Aorta (tissue), 5 donors: ENCODE measurements around the gene BOD1. TPM values are rescaled to one million over a fixed set of nuclear protein-coding genes. Genes with fewer than 3 reads are reported as not detected.

Experiments used
- ATAC-seq: fragments of 200-7000 bp; cut with Tn5 transposase; one replicate; pipeline ENCODE4 v1.9.1; 2022; ENCODE audit warnings: moderate library complexity; ENCODE audit not compliant: low FRiP score
- DNase-seq, 2 donors: peaks; one replicate each; pipeline ENCODE4 v3.0.0-alpha.2; 2020
- H3K27ac ChIP-seq, 2 donors: one replicate each; pipeline ENCODE4 v1.5.1; 2013; ENCODE audit warnings: low read length in 2 of 2, mild to moderate bottlenecking in 2 of 2, moderate library complexity in 2 of 2, control low read depth in 1 of 2, inconsistent platforms in 1 of 2, low read depth in 1 of 2
- H3K27me3 ChIP-seq, 2 donors: one replicate each; pipeline ENCODE4 v1.6.1; 2013; ENCODE audit warnings: control low read depth in 1 of 2, low read length in 1 of 2, mild to moderate bottlenecking in 1 of 2, moderate library complexity in 1 of 2; ENCODE audit not compliant: insufficient read depth in 2 of 2, control insufficient read depth in 1 of 2
- H3K36me3 ChIP-seq, 2 donors: one replicate each; pipeline ENCODE4 v1.6.1; 2013; ENCODE audit warnings: control low read depth in 1 of 2, low read length in 1 of 2, mild to moderate bottlenecking in 1 of 2; ENCODE audit not compliant: insufficient read depth in 2 of 2, control insufficient read depth in 1 of 2
- H3K4me1 ChIP-seq, 2 donors: one replicate each; pipeline ENCODE4 v1.6.1; 2013; ENCODE audit warnings: low read length in 2 of 2, control low read depth in 1 of 2, mild to moderate bottlenecking in 1 of 2, moderate library complexity in 1 of 2; ENCODE audit not compliant: insufficient read depth in 2 of 2, control insufficient read depth in 1 of 2
- H3K4me3 ChIP-seq, 2 donors: one replicate each; pipeline ENCODE4 v1.5.1; 2013; ENCODE audit warnings: low read length in 2 of 2, control low read depth in 1 of 2, mild to moderate bottlenecking in 1 of 2
- H3K9me3 ChIP-seq: one replicate; pipeline ENCODE4 v1.6.1; 2013; ENCODE audit warnings: mild to moderate bottlenecking, low read length; ENCODE audit not compliant: control insufficient read depth
- WGBS, 2 donors: extraction: QIAGEN DNeasy Blood & Tissue Kit; methylation state at CpG; one replicate each; pipeline ENCODE4 v1.1.7; 2013; 5-methylcytosine and 5-hydroxymethylcytosine counted together
- intact Hi-C, 2 donors: fragments of 100-400 bp; cut with DNase I; formaldehyde crosslinking; loops; one replicate each; pipeline versions ENCODE4 v1.14.2 to v1.15.0; 2022
- polyA plus RNA-seq, 2 donors: library from polyadenylated mRNA; stranded (reverse); fragments of 200-250 nt; gene quantifications; one replicate each; pipeline ENCODE4 v1.2.3, GENCODE V29; 2013
- total RNA-seq, 2 donors: library from RNA; stranded (reverse); fragmentation: NEBNext Ultra II Directional; extraction: Animal tissue kit (Norgen Biotek cat#: 25700); gene quantifications; one replicate each; pipeline ENCODE4 v1.2.1, GENCODE V29; 2021
- donor health status: healthy with polysubstance abuse.
- donor health status: Bipolar disorder and iron deficiency.
- donor health status: DM: no; HTN: no; CAD: no.
- donor health status: DM: no; HTN: no; CAD: no.
- donor health status: DM: yes; HTN: yes; CAD: no.

Gene BOD1
- total and polyA plus RNA-seq, 4 donors = 27.8 to 48.8 (median 34.3) TPM

GRCh38 chr5:173578947-173579615 is 37.4 kb downstream of the BOD1 start:
- DNase-seq = no peak
- intact Hi-C loops = loop anchor here in 1 of 2 donors (10.0 kb wide), 1 partner anchor 184 kb away; no protein-coding TSS in a partner anchor

GRCh38 chr5:173577817-173578216 is 38.6 kb downstream of the BOD1 start:
- H3K9me3 ChIP-seq = peaks cover 6% of the 10 kb centered on the region
- DNase-seq = no peak
- H3K27ac ChIP-seq = no peak overlapping the region
- intact Hi-C loops = loop anchor here in 1 of 2 donors (10.0 kb wide), 1 partner anchor 183 kb away; no protein-coding TSS in a partner anchor
- H3K36me3 ChIP-seq = peaks cover 0 to 2% of the 10 kb centered on the region in 2 donors
- 92 to 93% methylated on average over 5 of the region's 5 CpGs for WGBS, 2 donors
- no peak for ATAC-seq
- H3K4me3 ChIP-seq = no peak overlapping the region
- H3K4me1 ChIP-seq = no peaks in the 10 kb centered on the region
- H3K27me3 ChIP-seq = no peaks in the 10 kb centered on the region

More at GRCh38 chr5:173578947-173579615, 37.4 kb downstream of the BOD1 start:
- Histone ChIP-seq H3K27me3 (no peaks in the 10 kb centered on the region), H3K4me1 (no peaks in the 10 kb centered on the region), H3K4me3 (no peak overlapping the region), H3K36me3 (peaks cover 0 to 2% of the 10 kb centered on the region in 2 donors), H3K9me3 (peaks cover 6% of the 10 kb centered on the region), H3K27ac (no peak overlapping the region)
- ATAC-seq = no peak
- 84 to 95% methylated on average over 4 of the region's 4 CpGs for WGBS, 2 donors

GRCh38 chr5:173577166-173577565 is 39.3 kb downstream of the BOD1 start:
- Histone ChIP-seq H3K27ac (no peak overlapping the region), H3K4me1 (no peaks in the 10 kb centered on the region), H3K9me3 (peaks cover 6% of the 10 kb centered on the region), H3K4me3 (no peak overlapping the region), H3K36me3 (peaks cover 0 to 2% of the 10 kb centered on the region in 2 donors), H3K27me3 (no peaks in the 10 kb centered on the region)
- ATAC-seq (no peak), DNase-seq (no peak)
- WGBS, 2 donors = 90 to 93% methylated on average over 3 of the region's 3 CpGs
- intact Hi-C loops = loop anchor here in 1 of 2 donors (10.0 kb wide), 1 partner anchor 182 kb away; no protein-coding TSS in a partner anchor

GRCh38 chr5:173575985-173576384 is 40.5 kb downstream of the BOD1 start:
- ATAC-seq (no peak), DNase-seq (no peak)
- Histone ChIP-seq H3K27ac (no peak overlapping the region), H3K9me3 (peaks cover 6% of the 10 kb centered on the region), H3K27me3 (no peaks in the 10 kb centered on the region), H3K4me1 (no peaks in the 10 kb centered on the region), H3K4me3 (no peak overlapping the region), H3K36me3 (peaks cover 0 to 2% of the 10 kb centered on the region in 2 donors)
- intact Hi-C loops = loop anchor here in 1 of 2 donors (10.0 kb wide), 1 partner anchor 181 kb away; no protein-coding TSS in a partner anchor
- WGBS, 2 donors = 87 to 93% methylated on average over 6 of the region's 6 CpGs

GRCh38 chr5:173574983-173575382 is 41.5 kb downstream of the BOD1 start:
- Histone ChIP-seq H3K27ac (no peak overlapping the region), H3K9me3 (peaks cover 6% of the 10 kb centered on the region), H3K27me3 (no peaks in the 10 kb centered on the region), H3K36me3 (peaks cover 0 to 2% of the 10 kb centered on the region in 2 donors), H3K4me1 (no peaks in the 10 kb centered on the region), H3K4me3 (no peak overlapping the region)
- intact Hi-C loops = loop anchor here in 1 of 2 donors (10.0 kb wide), 1 partner anchor 180 kb away; no protein-coding TSS in a partner anchor
- ATAC-seq (no peak), DNase-seq (no peak)
- WGBS, 2 donors = 85 to 87% methylated on average over 8 of the region's 8 CpGs

GRCh38 chr5:173573126-173573960 is 43.1 kb downstream of the BOD1 start:
- DNase-seq (peak; percentile 81 to 94), ATAC-seq (peak; percentile 91)
- Histone ChIP-seq H3K4me3 (no peak overlapping the region), H3K4me1 (no peaks in the 10 kb centered on the region), H3K9me3 (peaks cover 2% of the 10 kb centered on the region), H3K27me3 (no peaks in the 10 kb centered on the region), H3K27ac (no peak overlapping the region), H3K36me3 (no peaks in the 10 kb centered on the region)
- WGBS, 2 donors = 29 to 30% methylated on average over 35 of the region's 35 CpGs
- intact Hi-C loops = loop anchor here (2.0 to 10.0 kb wide), 4 partner anchors 123 to 281 kb away; no protein-coding TSS in a partner anchor

- DNase-seq (no peak), ATAC-seq (no peak)
- WGBS, 2 donors = 19 to 20% methylated on average over 6 of the region's 6 CpGs
- H3K27me3 ChIP-seq = no peaks in the 10 kb centered on the region
- no peak overlapping the region for H3K27ac ChIP-seq
- H3K4me1 ChIP-seq = no peaks in the 10 kb centered on the region
- no peaks in the 10 kb centered on the region for H3K9me3 ChIP-seq
- no peak overlapping the region for H3K4me3 ChIP-seq
- H3K36me3 ChIP-seq = no peaks in the 10 kb centered on the region
- intact Hi-C loops = loop anchor here (2.0 to 10.0 kb wide), 4 partner anchors 122 to 280 kb away; no protein-coding TSS in a partner anchor
Measured at GRCh38 chr5:173572431-173573125, 43.9 kb downstream of the BOD1 start.
